Kidney glomerular epithelial cell (primary cell): ENCODE results near the gene ARHGEF12.
"Not testable (repeated sequence)": the region's sequence is repeated elsewhere in the genome, so short reads cannot be mapped to it uniquely, and the experiment has no call there.

Experiments used
- DNase-seq: peaks from one replicate; lab custom pipeline; 2025; lab: John Stamatoyannopoulos, UW

The ARHGEF12 gene

GRCh38 chr11:120500414-120501071, 164.3 kb downstream of the ARHGEF12 start:
- no peak for DNase-seq

DNA sequence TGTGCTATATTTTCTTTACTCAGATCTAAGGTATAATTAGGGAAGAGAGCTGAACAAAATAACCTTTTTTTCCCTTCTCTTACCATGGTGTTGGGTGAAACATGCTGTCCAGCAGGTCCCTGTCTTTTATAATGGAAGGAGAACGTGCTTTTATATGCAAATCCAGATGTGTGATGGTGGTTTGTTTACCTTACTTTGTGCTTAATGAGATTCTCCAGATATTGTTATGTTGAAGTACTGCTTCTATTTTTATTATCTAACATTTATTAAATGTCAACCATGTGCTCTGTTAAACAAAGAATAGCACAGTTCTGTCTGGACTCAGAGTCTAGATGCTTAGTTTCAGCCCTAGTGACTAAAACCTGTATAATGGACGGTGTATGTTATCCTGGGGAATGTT, 165.2 kb downstream of the ARHGEF12 start:
- DNase-seq: no peak

DNA sequence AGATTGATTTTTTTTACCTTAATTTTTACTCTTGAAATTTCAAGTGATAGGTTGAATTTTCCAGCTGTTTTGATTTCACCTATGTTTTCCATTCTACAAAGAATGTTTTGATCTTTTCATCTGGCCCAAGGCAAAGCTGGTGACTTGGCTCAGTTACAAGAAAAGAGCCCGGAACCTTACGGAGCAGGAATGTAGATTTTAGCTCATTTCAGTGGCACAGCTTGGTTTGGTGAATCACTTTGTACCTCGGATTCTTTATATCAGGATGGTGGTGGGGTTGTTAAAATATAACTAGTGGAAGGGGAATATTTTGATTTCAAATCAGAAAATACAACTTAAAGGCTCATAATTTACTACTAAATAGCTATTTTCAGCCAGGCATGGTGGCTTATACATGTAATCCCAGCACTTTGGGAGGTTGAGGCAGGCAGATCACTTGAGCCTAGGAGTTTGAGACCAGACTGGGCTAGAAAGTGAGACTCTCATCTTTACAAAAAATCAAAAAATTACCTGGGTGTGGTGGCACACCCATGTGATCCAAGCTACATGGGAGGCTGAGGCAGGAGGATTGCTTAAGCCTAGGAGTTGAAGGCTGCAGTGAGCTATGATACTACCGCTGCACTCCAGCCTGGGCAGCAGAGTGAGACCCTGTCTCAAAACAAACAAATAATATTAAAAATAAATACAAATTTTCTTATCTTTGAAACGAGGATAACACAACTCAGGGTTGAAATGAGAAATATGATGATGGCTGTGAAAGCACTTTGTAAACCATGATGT, 166.0 kb downstream of the ARHGEF12 start:
- DNase-seq: no peak

GRCh38 chr11:120503529-120503928, 167.3 kb downstream of the ARHGEF12 start:
- DNase-seq: not testable (repeated sequence)

GRCh38 chr11:120505801-120506425, 169.7 kb downstream of the ARHGEF12 start:
- DNase-seq: no peak

GRCh38 chr11:120509346-120510053, 173.3 kb downstream of the ARHGEF12 start:
- DNase-seq: no peak

DNA sequence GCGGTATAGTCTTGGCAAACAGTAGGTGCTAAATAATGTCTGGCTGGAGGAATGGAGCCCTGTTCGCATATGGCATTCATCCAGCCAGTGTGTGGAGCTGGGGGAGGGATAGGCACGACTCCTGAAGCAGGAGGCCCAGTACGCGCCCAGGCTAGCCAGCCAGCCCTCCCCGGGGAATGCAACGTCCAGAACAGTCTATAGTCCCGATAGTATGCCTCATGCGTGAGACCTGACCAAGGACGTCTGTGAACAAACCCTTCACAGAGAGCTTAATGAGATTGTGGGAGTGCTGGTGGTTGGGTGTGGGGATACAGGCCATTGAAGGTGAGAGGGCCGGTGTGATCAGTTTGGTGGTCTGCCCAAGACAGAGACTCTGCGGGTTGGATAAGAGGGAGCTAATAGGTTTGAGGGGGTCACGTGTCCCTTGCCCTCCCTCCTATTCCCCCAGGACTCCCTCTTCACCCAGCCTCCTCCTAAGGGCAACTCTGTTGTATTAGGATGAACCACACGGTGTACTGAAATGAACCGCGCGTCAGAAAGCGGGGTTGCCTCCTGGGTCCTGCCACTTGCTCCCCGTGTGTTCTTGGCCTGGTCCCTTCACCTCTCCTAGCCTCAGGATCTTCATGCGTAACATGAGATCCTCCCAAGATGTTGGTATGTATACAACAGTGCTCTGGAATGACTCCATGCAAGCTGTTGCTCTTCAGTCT, 174.3 kb downstream of the ARHGEF12 start:
- no peak for DNase-seq

GRCh38 chr11:120511116-120511819, 175.1 kb downstream of the ARHGEF12 start, which contains the start of gene GRIK4:
TSS of gene GRIK4 (plus strand) at chr11:120511748. CDS start at chr11:120660319, 148,571 bp downstream.
- peak; percentile 65 for DNase-seq

GRCh38 chr11:120511820-120512738, 175.9 kb downstream of the ARHGEF12 start:
- DNase-seq: no peak

DNA sequence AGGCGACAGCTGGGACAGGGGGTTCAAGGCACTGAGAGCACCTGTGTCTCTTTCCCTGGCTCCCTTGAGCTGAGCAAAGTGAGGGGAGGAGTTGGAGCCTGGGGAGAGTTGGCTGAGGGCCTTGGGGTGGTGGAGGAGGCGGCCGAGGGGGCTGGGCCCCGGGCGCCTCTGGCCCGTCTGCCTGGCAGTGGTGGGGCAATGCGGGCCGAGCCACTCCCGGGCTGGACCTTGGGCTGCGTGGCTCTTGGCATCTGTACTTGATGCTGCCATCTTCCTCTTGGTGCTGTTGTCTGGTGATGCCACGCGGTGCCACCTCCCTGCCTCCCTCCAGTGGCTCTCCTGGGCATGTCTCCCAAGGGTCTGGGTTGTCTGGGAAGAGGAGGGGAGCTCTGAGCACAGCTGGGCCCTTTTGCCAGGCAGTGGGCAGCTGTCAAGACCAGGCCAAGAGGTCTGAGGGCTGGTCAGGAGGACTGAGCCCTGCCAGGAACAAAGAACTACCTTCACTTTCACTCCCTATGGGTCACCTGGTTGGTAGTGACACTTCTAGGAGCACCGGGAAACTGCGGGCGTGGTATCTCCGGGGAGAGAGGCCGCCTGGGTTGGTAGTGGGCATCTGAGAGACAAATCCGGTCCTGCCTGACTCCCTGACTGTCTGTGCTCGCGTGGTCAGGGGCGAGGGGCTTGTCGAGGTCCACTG, 176.7 kb downstream of the ARHGEF12 start:
- DNase-seq: no peak

DNA sequence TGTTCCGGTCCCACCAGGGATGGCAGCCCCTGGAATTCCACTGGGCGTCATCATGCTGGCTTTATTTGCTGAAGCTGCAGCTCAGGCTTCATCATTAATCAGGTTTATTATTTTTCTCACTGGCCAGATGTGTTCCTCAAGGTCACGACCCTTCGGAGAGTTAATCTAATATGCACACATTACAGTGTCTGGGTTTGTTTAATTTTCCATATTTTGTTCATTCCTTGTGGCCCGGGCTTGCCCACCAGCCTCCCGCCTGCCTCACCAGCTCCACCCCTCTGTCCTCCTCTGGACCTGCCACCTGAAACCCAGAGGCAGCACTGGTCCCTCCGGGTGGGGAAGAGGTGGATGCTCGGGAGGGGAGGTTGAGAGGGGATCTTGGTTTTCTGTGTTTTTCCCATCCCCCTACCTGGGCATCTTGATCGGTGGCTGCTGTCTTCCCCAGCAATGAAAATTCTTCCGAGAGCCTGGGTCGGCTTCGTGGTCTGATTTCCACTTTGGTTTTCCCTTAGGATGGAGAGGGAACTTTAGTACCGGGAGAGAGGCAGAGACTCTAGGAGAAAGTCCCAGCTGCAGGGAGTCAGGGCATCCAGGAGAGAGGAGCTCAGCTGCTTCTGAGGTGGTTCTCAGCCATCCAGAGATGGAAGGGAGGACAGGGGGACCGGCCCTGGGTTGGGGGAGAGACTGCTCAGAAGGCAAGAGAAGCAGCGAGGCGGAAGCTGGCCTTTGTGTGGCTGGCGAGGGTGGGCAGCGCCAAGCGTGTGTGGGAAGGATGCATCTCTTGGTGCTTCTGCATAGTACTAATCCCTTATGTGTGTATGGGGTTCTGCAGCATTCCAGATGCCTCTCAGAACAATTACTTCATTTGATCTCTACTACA, 177.5 kb downstream of the ARHGEF12 start:
- DNase-seq: no peak

GRCh38 chr11:120514541-120515121, 178.4 kb downstream of the ARHGEF12 start:
- DNase-seq: no peak

DNA sequence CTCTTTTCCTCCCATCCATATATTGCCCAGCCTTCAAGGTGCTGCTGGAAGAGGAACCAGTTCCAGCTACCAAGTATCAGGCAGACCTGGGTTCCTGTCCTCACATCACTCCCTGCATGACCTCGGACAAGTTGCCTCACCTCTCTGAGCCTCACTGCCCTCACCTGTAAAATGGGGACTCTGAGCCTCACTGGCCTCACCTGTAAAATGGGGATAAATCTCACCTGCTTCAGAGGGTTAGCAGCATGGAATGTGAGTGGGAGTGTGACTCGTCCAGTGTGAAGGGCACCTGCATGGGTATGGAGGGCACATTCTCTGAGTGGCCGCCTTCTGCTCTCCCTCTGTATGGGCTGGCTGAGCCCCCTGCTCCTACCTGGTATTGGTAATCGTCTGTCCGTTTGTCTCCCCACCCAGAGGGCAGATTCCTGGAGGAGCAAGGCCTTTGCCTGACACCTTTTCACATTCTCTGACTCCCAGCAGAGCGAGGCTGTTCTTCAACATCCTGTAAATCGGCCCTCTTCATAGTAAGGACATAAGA, 179.0 kb downstream of the ARHGEF12 start:
- DNase-seq: no peak

DNA sequence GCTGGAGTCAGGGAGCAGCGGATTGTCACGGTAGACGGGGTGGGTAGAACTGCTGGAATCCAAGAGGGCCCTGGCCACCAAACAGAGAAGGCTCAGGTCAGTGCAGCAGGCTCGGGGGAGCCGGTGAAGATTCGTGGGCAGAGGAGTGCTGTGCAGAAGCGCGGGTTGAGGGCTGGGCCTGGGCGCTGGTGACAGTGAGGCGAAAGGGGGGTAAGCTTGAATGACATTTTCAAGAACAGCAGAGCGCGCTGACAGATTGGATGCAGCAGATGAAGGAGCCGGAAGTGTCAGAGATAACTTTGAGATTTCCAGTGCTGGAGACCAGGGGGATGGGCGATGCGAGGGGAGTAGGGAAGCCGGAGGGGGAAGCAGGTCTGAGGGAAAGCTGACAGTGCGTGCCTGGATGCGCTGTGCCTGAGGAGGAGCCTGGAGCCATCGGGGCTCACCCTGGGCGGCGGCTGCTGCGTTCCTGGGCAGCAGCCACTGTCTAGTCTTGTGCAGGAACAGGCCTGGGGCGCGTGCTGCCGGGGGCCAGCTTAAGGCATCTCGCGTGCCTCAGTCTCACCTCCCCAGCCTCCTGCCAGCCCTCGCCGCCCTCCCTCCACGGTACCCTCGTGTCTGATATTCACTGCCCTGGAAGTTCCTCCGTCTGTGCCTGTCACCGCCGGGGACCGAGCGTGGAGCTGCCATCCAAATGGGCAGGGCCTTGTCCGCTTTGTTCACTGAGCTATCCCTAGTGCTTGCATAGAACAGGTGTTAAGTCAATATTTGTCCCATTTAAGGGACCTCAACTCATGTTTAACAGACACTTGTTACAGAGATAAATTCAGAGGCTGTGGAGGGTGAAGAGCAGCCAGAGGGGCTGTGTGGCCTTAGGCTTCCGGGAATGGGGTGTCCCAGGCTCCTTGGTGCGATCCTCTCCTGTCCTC, 180.5 kb downstream of the ARHGEF12 start:
- DNase-seq: no peak

- DNase-seq: no peak
Measured at GRCh38 chr11:120517390-120517761, 181.2 kb downstream of the ARHGEF12 start.

DNA sequence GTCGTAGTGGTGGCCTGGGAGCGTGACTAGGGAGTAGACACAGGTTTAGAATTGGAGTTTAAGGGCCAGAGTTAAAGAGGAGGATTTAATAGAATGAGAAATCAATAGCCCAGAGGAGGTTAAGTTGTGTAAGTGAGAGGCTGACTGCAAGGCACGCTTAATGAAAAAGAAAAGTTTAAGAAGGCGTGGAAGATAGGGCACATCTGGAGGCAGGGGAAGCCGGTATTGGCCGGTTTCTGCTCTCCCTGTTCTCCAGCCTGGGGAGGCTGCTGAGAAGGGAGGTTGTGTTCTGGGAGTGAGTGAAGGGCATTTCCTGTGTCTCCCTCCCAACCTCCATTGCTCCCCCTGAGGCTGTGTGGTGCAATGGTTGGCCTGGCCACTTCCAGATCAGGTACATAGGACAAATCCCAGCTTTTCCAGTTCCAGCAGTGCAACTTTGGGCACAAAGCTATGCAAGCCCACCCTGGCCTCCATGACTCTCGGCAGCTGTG, 181.6 kb downstream of the ARHGEF12 start:
- DNase-seq: no peak
